ENCODE data around the gene UCP1. TPM values are rescaled to one million over a fixed set of nuclear protein-coding genes. Genes with fewer than 3 reads are reported as not detected.

UCP1 gene
- not detected in 2 replicates for total RNA-seq
- long read RNA-seq = 0 reads

GRCh38 chr4:140568507-140569306, at the start of gene UCP1:
Gene UCP1, minus strand, starts transcription at chr4:140568961. Its CDS starts 232 bp downstream, at chr4:140568729.
- TF ChIP-seq CTCF (IDR thresholded peaks at IDR 0.05) = no peak
- H3K4me3 Mint-ChIP-seq (ENCODE audit: unreplicated experiment) = peak within 1 kb of the TSS; percentile 76
- no peak for DNase-seq (ENCODE audit: extremely low spot score, unreplicated experiment)
- peaks cover 64% of the 10 kb centered on the region for H3K27me3 Mint-ChIP-seq (ENCODE audit: unreplicated experiment)
- peaks cover 2% of the 10 kb centered on the region for H3K36me3 Mint-ChIP-seq (ENCODE audit: unreplicated experiment)
- no peak within 1 kb of the TSS for H3K27ac Mint-ChIP-seq (ENCODE audit: unreplicated experiment)
- peaks cover 14% of the 10 kb centered on the region for H3K9me3 Mint-ChIP-seq (ENCODE audit: unreplicated experiment)
- peaks cover 15% of the 10 kb centered on the region for H3K4me1 Mint-ChIP-seq (ENCODE audit: unreplicated experiment)

GRCh38 chr4:140617499-140618248, 48.9 kb upstream of the UCP1 start:
- peaks cover 4% of the 10 kb centered on the region for H3K36me3 Mint-ChIP-seq (ENCODE audit: unreplicated experiment)
- no peaks in the 10 kb centered on the region for H3K9me3 Mint-ChIP-seq (ENCODE audit: unreplicated experiment)
- DNase-seq (ENCODE audit: extremely low spot score, unreplicated experiment) = no peak
- no peak overlapping the region for H3K4me3 Mint-ChIP-seq (ENCODE audit: unreplicated experiment)
- peaks cover 7% of the 10 kb centered on the region for H3K27me3 Mint-ChIP-seq (ENCODE audit: unreplicated experiment)
- no peak for TF ChIP-seq CTCF (IDR thresholded peaks at IDR 0.05)
- H3K27ac Mint-ChIP-seq (ENCODE audit: unreplicated experiment) = no peak overlapping the region
- no peaks in the 10 kb centered on the region for H3K4me1 Mint-ChIP-seq (ENCODE audit: unreplicated experiment)

- no peak overlapping the region for H3K4me3 Mint-ChIP-seq (ENCODE audit: unreplicated experiment)
- no peak overlapping the region for H3K27ac Mint-ChIP-seq (ENCODE audit: unreplicated experiment)
- no peak for DNase-seq (ENCODE audit: extremely low spot score, unreplicated experiment)
- H3K36me3 Mint-ChIP-seq (ENCODE audit: unreplicated experiment) = no peaks in the 10 kb centered on the region
- peaks cover 8% of the 10 kb centered on the region for H3K27me3 Mint-ChIP-seq (ENCODE audit: unreplicated experiment)
- no peak for TF ChIP-seq CTCF (IDR thresholded peaks at IDR 0.05)
- H3K9me3 Mint-ChIP-seq (ENCODE audit: unreplicated experiment) = no peaks in the 10 kb centered on the region
- no peaks in the 10 kb centered on the region for H3K4me1 Mint-ChIP-seq (ENCODE audit: unreplicated experiment)
These were observed 46.7 kb upstream of the UCP1 start for GRCh38 chr4:140615451-140615850.

GRCh38 chr4:140612357-140612756, 43.6 kb upstream of the UCP1 start:
- H3K36me3 Mint-ChIP-seq (ENCODE audit: unreplicated experiment) = no peaks in the 10 kb centered on the region
- no peak overlapping the region for H3K4me3 Mint-ChIP-seq (ENCODE audit: unreplicated experiment)
- no peak overlapping the region for H3K27ac Mint-ChIP-seq (ENCODE audit: unreplicated experiment)
- H3K27me3 Mint-ChIP-seq (ENCODE audit: unreplicated experiment) = peaks cover 8% of the 10 kb centered on the region
- H3K4me1 Mint-ChIP-seq (ENCODE audit: unreplicated experiment) = peaks cover 3% of the 10 kb centered on the region
- no peak for DNase-seq (ENCODE audit: extremely low spot score, unreplicated experiment)
- H3K9me3 Mint-ChIP-seq (ENCODE audit: unreplicated experiment) = no peaks in the 10 kb centered on the region
- TF ChIP-seq CTCF (IDR thresholded peaks at IDR 0.05) = no peak

- DNase-seq (ENCODE audit: extremely low spot score, unreplicated experiment) = no peak
- H3K4me3 Mint-ChIP-seq (ENCODE audit: unreplicated experiment) = no peak overlapping the region
- peaks cover 3% of the 10 kb centered on the region for H3K4me1 Mint-ChIP-seq (ENCODE audit: unreplicated experiment)
- no peaks in the 10 kb centered on the region for H3K36me3 Mint-ChIP-seq (ENCODE audit: unreplicated experiment)
- no peak overlapping the region for H3K27ac Mint-ChIP-seq (ENCODE audit: unreplicated experiment)
- TF ChIP-seq CTCF (IDR thresholded peaks at IDR 0.05) = no peak
- H3K9me3 Mint-ChIP-seq (ENCODE audit: unreplicated experiment) = no peaks in the 10 kb centered on the region
- H3K27me3 Mint-ChIP-seq (ENCODE audit: unreplicated experiment) = peaks cover 11% of the 10 kb centered on the region
These were observed 43.1 kb upstream of the UCP1 start for GRCh38 chr4:140611854-140612253.

All from osteocyte (in vitro differentiated cells).